Activated CD8-positive, alpha-beta memory T cell treated with anti-CD3 and anti-CD28 coated beads, Interleukin-2, amount 50 U/mL, for 24 hours (primary cell): ENCODE measurements around the gene NR2F1-AS1.

Experiments used
- DNase-seq: peaks from one replicate; pipeline ENCODE4 v3.0.0-alpha.2; 2020; ENCODE audit errors: extremely low read depth

The NR2F1-AS1 gene

GRCh38 chr5:93580927-93581445, at the start of gene NR2F1-AS1:
Gene NR2F1-AS1, minus strand, starts transcription at chr5:93581219.
- no peak for DNase-seq

DNA sequence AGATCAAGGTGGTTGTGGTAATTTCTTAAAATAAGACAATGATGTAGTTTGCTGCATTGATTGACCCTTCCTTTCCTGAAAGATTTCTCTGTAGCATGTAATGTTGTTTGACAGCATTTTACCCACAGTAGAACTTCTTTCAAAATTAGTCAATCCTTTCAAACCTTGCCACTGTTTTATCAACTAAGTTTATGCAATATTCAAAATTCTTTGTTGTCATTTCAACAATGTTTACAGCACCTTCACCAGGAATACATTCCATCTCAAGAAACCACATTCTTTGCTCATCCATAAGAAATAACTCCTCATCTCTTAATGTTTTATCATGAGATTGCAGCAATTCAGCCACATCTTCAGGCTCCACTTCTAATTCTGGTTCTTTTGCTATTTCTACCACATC, 45.8 kb upstream of the NR2F1-AS1 start:
- DNase-seq: no peak

- no peak for DNase-seq
These were observed 42.1 kb upstream of the NR2F1-AS1 start for GRCh38 chr5:93623153-93623552.

DNA sequence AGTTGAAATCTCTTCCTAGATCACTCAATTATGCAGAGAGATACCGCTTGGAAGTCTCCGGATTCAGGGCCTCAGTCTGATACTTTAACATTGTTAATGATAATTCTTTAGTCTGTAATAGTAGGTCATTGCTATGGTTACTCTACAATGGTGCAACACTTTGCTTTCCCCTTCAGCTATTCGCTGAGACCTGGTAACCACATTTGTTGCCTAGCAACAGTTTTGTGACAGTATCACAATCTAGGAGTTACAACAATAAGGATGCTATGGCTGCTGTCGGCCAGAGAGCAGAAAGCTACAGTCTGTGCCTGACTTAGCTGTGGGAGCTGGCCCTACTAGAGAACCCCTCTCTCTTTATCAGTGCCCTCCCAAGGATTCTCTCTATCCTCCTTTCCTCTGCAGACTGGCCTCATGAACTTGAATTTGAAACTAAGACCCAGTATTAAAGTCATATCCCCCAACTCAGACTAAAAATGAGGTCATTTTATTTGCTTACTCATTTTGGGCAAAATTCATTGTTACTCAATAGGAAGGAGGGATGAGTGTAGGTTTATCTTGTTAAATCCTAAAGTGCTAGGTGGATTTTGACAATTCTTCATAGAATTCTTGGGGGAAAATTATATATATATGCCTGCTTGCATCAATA, 41.3 kb upstream of the NR2F1-AS1 start:
- no peak for DNase-seq

DNA sequence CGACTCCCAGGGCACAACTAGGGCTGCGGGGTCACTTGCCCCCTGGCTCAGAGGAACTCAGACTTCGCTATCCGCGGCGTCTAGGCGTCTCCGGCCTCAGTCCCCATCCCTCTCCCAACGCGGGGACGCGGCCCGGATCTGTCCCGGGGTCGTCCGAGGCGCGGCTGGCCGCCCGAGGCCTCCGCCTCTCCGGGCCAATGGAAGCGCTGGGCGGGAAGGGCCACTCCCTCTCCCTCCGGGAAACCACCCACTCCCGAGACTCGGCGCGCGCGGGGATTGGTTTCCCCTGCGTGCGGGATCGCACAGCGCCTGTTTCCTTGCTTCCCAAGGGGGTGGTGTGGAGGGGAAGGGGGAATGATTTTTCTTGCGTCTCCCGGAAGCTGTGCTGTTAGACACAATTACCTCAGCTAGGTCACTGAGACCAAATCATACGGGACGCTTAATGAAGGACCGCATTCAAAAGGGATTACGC, 40.3 kb upstream of the NR2F1-AS1 start:
- no peak for DNase-seq

DNA sequence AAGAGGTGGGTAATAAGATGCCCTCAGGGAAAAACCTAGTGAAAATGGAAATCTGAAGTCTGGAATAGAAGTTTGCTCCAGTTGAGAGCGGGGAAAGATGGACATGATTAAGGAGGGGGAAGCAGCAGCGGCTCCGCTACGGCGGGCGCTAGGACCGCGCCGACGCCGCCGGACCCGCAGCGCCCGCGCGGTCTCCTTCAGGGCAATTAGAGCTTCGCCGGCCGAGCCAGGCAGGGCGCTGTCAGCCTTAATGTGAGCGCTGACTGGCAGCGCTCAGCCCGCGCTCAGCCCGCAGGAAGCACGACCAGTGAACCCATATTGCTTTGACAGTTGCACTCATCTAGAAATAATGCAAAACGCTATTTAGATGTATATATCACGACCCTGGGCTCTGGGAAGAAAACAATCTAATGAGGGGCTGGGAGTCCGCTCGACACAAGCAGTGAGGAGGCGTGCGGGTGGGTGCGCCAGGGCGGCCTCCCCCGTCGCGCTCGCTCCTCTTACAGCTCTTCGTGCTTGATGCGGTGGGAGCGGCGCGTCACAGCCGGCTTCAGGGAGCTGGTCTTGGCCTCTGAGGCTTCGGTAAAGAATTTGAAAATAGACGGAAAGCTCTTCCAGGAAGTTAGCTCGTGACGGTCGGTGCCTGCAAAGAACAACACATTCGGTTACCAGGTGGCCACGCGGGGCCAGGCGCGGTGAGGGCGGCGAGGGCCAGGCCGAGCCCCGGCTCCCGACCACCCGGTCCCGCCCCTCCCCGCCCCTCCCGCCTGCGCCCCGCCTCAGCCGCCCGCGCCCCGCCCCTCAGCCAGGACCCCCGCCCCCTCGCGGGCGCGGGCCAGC, 39.7 kb upstream of the NR2F1-AS1 start:
- DNase-seq: no peak

DNA sequence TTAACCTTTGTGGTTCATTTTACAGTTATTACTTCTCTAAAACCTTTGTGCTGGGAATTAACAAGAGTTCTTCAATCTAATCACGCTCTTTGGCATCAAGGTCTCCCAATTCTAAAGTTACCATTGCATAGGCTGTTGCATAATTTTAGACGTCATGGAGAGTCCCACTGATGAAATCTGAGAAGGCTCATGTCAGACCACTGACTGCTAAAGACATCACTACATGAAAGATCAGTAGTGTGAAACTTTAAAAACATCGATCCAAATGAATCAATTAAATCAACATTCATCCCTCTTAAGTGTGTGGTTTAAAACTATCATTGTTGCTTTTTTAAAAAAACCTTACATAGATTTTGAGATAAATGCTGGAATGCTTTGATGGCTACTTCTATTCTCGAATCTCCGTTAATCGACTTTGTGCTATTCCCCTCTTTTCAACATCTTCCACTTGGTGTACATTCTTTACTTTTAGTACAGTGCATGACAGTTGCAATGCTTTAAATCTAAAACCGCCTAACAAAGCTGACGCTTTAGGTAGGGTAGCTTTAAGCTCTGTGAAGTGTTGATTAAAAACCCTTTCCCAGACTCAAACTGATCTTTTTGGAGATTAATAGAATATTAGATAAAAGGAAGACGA, 35.6 kb upstream of the NR2F1-AS1 start:
- no peak for DNase-seq

DNA sequence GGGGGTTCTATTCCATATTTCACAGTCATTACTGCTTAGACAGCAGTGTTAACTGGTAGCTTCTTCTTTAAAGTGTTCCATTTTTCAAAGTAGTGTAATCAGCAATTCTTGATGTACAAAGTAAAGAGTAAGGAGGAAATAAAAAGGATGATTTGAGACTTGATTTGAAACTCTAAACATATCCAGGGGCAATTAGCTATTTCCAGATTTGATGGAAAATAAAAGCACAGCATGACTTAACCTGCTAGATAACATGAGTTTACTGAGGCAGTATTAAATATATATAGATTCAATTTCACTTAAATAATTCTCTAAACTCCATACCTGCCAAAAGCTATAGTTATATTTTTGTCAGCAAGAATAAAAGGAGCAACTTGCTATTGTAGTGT, 31.8 kb upstream of the NR2F1-AS1 start:
- DNase-seq: no peak

DNA sequence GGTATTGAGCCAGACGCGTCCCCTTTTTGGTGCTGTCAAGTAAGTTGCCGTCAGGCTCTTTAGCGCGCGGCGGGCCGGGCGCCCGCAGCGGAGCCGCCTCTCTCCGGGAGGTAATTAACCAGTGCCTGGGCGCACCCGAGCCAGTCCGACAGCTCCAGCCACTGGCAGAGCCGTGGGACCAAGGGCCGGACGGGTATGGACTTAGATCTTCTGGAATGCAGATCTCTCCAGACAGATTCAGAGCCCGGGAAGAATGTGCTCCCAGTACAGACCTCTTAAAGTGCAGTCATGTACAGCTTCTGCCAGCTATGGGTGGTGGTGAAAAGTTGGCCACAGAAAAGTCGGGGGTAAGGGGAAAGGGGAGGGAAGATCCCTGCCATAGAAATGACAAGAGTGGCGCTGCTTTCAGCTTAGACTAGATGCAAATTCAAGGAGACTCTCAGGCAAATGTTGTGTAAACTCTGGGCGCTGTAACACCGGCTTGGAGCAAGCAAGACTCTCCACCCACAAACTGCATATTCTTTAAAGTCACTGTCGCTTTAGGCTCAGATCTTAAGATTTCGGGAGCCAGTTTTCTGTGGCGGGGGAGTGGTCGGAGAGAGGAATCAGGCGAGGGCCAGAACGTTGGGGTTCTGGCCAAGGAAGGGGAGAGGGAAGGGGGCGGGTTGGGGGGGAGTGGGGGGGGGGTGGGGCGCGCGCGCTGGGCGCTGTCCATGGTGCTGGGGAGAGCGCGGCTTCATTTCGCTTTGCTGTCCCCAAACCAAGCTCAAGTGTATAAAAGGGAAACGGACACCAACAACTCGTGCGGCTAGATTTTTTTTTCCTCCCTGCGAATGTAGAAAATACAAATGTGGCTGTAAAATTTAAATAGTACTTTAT, 31.2 kb upstream of the NR2F1-AS1 start:
- no peak for DNase-seq

- no peak for DNase-seq
These were observed 30.4 kb upstream of the NR2F1-AS1 start for GRCh38 chr5:93611273-93611975.

DNA sequence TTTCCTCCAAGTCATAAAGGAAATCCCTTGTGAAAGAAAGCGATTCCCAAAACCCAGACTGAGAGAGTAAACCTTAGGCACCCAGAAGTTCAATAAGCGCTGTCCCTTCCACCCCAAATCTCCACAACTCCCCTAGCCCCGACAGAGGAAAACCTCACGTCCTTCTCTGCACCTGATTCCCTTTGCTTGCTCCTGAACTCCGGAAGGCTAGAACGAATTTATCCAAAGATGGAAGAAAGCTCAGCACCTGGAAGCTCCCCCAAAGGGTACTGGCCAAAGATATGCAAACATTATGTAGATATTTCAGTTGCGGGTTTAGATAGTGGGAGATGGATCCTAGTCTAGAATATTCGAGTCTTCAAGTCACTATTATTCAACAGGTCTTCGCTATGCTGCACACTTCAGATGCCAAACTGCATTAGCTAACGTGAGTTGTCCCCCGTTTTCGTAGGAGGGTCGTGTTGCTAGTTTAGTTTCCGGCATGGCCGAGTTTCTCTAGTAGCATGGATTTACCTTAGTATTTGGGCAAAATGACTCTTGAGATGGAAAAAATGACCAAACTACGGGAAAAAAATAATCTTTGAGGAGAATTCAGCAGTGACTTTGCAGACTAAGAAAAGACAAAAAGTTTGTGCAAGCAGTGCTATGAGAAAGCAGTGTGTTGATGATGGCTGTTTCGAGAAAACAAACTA, 29.7 kb upstream of the NR2F1-AS1 start:
- DNase-seq: no peak

DNA sequence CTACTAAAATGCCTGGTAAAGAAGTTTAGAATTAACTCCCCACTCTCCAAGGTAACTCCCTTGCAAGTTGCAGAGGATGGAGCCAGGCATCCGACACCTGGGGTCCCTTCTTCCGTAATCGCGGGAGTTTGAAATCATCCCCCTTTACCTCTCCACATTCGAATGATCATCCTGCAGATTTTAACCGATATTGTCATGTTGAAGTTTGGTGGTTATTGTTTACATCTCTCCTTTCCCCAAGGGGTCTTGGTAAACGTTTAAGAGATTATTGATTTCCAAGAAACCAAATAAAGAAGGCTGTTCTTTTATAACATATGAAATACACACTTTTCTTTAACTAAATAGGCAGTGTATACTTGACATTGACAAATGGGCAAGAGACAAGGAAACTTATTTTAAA, 28.7 kb upstream of the NR2F1-AS1 start:
- no peak for DNase-seq

- no peak for DNase-seq
These were observed 27.8 kb upstream of the NR2F1-AS1 start for GRCh38 chr5:93608855-93609254.

DNA sequence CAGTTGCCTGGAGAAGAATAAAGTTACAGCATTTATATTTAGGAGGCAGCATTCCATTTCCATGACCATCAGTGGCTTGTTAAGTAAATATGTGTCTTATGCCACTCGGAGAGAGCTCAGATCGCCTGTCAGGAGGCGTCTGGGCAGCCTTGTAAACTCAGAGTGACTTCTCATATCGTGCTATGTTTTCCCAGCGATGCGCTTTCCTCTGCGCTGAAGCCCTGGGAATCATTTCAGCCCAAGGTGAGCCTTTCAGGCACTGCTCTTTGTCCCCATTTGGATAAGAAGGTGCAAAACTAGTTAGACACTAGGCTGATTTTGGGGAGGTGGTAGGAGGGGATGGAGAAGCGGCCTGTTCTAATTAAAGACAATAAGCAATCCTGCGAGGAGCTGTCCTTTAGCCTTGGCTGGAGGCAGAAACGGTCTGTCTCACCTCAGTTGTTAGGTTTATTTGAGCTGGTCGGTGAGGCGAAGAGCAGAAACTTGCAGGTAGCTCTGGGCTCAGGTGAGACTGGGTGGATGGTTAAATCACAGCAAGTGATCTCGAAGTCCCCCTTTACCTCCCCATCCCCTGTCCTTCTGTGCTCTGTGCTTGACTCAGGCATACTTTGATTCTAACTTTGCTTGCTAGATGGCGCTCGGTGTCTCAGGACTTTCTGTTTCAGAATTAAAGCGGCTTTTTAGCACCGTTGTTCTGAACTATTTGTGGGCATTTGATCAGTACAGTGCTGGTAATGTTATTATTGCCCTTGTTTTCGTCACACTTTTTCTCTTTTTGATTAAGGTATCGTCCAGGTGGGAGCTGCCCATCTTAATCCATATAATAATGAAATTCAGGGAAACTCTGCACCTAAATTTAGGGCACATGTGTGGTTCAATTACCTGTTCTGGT, 26.6 kb upstream of the NR2F1-AS1 start:
- DNase-seq: no peak

GRCh38 chr5:93606382-93606752, 25.3 kb upstream of the NR2F1-AS1 start:
- DNase-seq: no peak

GRCh38 chr5:93604644-93605515, 23.9 kb upstream of the NR2F1-AS1 start:
- no peak for DNase-seq

DNA sequence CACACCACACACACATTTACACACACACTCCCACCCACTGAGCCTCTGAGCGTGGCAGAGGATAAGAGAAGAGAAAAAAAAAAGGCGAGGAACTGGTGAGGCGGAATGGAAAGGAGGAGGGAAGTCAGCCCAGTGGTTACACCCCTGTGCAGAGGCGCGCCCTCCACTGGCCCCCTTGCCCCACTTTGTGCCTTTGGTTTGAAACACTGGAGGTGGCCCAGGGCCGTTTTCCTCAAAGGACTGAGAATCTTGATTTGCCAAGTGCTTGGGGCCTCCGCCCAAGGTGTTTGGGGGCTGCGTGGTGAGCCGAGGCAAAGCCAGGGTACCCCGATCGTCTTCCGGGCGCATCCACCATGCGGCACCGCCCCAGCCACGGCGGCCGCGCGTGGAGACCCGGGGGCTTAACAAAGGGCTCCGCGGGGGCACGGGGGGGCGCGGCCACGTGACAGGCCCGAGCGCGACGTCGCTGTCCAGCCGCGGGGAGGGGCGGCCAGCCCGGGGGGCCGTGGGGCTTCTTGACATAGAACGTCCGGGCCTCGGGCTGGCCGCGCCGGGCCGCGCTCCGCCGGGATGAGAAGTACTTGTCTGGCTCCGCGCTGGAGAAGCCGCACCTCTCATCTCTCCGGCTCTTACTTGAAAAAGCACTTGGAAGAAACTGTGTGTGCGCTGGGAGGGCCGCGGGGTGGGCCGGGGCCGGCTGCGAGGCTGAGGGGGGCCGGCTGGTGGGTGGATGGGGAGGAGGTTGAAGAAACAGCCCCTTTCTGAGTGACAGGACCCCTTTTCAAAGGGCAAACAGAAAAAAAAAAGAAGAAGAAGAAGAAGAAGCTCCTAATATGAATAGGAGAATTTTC, 23.0 kb upstream of the NR2F1-AS1 start:
- no peak for DNase-seq
